IMR-90 (cell line): ENCODE data around the gene SEMA6A. TPM values are rescaled to one million over a fixed set of nuclear protein-coding genes. Genes with fewer than 3 reads are reported as not detected.

ENCODE experiments used
- ATAC-seq: fragments of 200-7000 bp; cut with Tn5 transposase; 2 replicates; pipeline ENCODE4 v1.9.1; 2020; ENCODE audit warnings: low read depth, mild to moderate bottlenecking, moderate library complexity
- BruUV-seq: library from RNA; stranded (reverse); fragments of 400-500 nt; replicated peaks from 2 replicates; lab custom pipeline; 2021; lab: Mats Ljungman, UMichigan
- CTCF ChIA-PET: fragments of 300-600 bp; formaldehyde crosslinking; extraction: SDS; loops from one replicate; lab custom pipeline; 2021; ENCODE audit warnings: antibody characterized with exemption; lab: Yijun Ruan, JAX
- POLR2A ChIA-PET: fragments of 300-600 bp; sonication (Branson Sonifier 250); formaldehyde crosslinking; loops from one replicate; lab custom pipeline; 2022; ENCODE audit warnings: antibody characterized with exemption; ENCODE audit not compliant: unreplicated experiment; lab: Charles Lee
- DNase-seq: peaks from one replicate; pipeline ENCODE4 v3.0.0; 2013
- H2AFZ ChIP-seq: replicated peaks from 2 replicates; pipeline ENCODE3; 2013; ENCODE audit warnings: low read length, mild to moderate bottlenecking; ENCODE audit not compliant: poor library complexity
- H2AK5ac ChIP-seq: 2 replicates; pipeline ENCODE4 v1.6.1; 2013; ENCODE audit warnings: low read depth, low read length, inconsistent platforms
- H2AK9ac ChIP-seq: replicated peaks from 2 replicates; pipeline ENCODE3; 2013; ENCODE audit warnings: mild to moderate bottlenecking, low read depth, low read length, moderate library complexity; ENCODE audit not compliant: poor library complexity
- H2BK120ac ChIP-seq: 2 replicates; pipeline ENCODE4 v1.6.1; 2013; ENCODE audit warnings: low read depth, low read length, inconsistent platforms
- H2BK15ac ChIP-seq: 3 replicates; pipeline ENCODE4 v1.6.1; 2013; ENCODE audit warnings: low read depth, low read length, inconsistent platforms
- H2BK20ac ChIP-seq: 2 replicates; pipeline ENCODE4 v1.6.1; 2013; ENCODE audit warnings: low read depth, mild to moderate bottlenecking, inconsistent platforms, low read length, moderate library complexity
- H2BK5ac ChIP-seq: 2 replicates; pipeline ENCODE4 v1.6.1; 2013; ENCODE audit warnings: mild to moderate bottlenecking, low read depth, low read length, inconsistent platforms; ENCODE audit not compliant: poor library complexity, severe bottlenecking
- H3K14ac ChIP-seq: replicated peaks from 2 replicates; pipeline ENCODE4 v1.6.1; 2013; ENCODE audit warnings: low read depth, low read length, inconsistent platforms
- H3K18ac ChIP-seq: 2 replicates; pipeline ENCODE4 v1.6.1; 2013; ENCODE audit warnings: low read depth, low read length, control low read depth
- H3K23ac ChIP-seq: 2 replicates; pipeline ENCODE4 v1.6.1; 2013; ENCODE audit warnings: low read depth, low read length, inconsistent platforms
- H3K27ac ChIP-seq: 2 replicates; pipeline ENCODE4 v1.5.1; 2013; ENCODE audit warnings: mild to moderate bottlenecking, control low read depth, low read length; ENCODE audit not compliant: insufficient read depth
- H3K27me3 ChIP-seq: 2 replicates; pipeline ENCODE4 v1.6.1; 2013; ENCODE audit warnings: low read length; ENCODE audit not compliant: control insufficient read depth, insufficient read depth
- H3K36me3 ChIP-seq: 2 replicates; pipeline ENCODE4 v1.6.1; 2013; ENCODE audit warnings: low read length, mixed read lengths; ENCODE audit not compliant: control insufficient read depth, insufficient read depth
- H3K4ac ChIP-seq: 2 replicates; pipeline ENCODE4 v1.6.1; 2013; ENCODE audit warnings: low read depth, low read length, inconsistent platforms
- H3K4me1 ChIP-seq: 2 replicates; pipeline ENCODE4 v1.6.1; 2013; ENCODE audit warnings: low read length, mixed read lengths; ENCODE audit not compliant: control insufficient read depth, insufficient read depth
- H3K4me2 ChIP-seq: 2 replicates; pipeline ENCODE4 v1.6.1; 2013; ENCODE audit warnings: low read depth, mild to moderate bottlenecking, control low read depth, low read length, moderate library complexity
- H3K4me3 ChIP-seq: 2 replicates; pipeline ENCODE4 v1.5.1; 2013; ENCODE audit warnings: low read depth, mild to moderate bottlenecking, control low read depth, low read length, moderate library complexity; ENCODE audit not compliant: insufficient read depth
- H3K56ac ChIP-seq: 2 replicates; pipeline ENCODE4 v1.6.1; 2013; ENCODE audit warnings: low read length, inconsistent platforms; ENCODE audit not compliant: insufficient read depth; ENCODE audit errors: extremely low read depth
- H3K79me1 ChIP-seq, 2 experiments: 2 replicates each; pipeline ENCODE4 v1.6.1; 2013; ENCODE audit warnings: low read length in 2 of 2, inconsistent platforms in 1 of 2, low read depth in 1 of 2
- H3K9ac ChIP-seq: 2 replicates; pipeline ENCODE4 v1.6.1; 2013; ENCODE audit warnings: low read depth, low read length, control low read depth
- H3K9me1 ChIP-seq: 2 replicates; pipeline ENCODE4 v1.6.1; 2013; ENCODE audit warnings: low read length, inconsistent platforms; ENCODE audit not compliant: insufficient read depth
- H3K9me3 ChIP-seq: 2 replicates; pipeline ENCODE4 v1.6.1; 2013; ENCODE audit warnings: low read length; ENCODE audit not compliant: control insufficient read depth, insufficient read depth
- H4K20me1 ChIP-seq: 2 replicates; pipeline ENCODE4 v1.6.1; 2013; ENCODE audit warnings: low read length, inconsistent platforms; ENCODE audit not compliant: insufficient read depth
- H4K5ac ChIP-seq: 2 replicates; pipeline ENCODE4 v1.6.1; 2013; ENCODE audit warnings: mild to moderate bottlenecking, low read depth, low read length, control low read depth
- H4K8ac ChIP-seq, 2 experiments: 2 replicates each; pipeline ENCODE4 v1.6.1; 2013; ENCODE audit warnings: low read depth in 2 of 2, low read length in 2 of 2, control low read depth in 1 of 2, inconsistent platforms in 1 of 2
- H4K91ac ChIP-seq: 2 replicates; pipeline ENCODE4 v1.6.1; 2013; ENCODE audit warnings: low read depth, low read length, inconsistent platforms; ENCODE audit not compliant: insufficient read depth
- MAFK ChIP-seq: IDR thresholded peaks from 2 replicates; pipeline ENCODE4 v1.6.1; 2012; ENCODE audit warnings: low read depth, low read length, improper control_type of control experiment
- MAZ ChIP-seq: IDR thresholded peaks from 2 replicates; pipeline ENCODE4 v1.6.1; 2012; ENCODE audit warnings: low read depth, mild to moderate bottlenecking, low read length, improper control_type of control experiment, moderate library complexity, borderline replicate concordance
- MXI1 ChIP-seq: IDR thresholded peaks from 2 replicates; pipeline ENCODE4 v1.6.1; 2012; ENCODE audit warnings: low read depth, mild to moderate bottlenecking, low read length, moderate library complexity, borderline replicate concordance
- NFE2L2 ChIP-seq: fragments of 150-350 bp; IDR thresholded peaks from 2 replicates; pipeline ENCODE4 v1.6.1; 2016; ENCODE audit warnings: low read depth, mild to moderate bottlenecking, low read length
- RCOR1 ChIP-seq: IDR thresholded peaks from 2 replicates; pipeline ENCODE4 v1.6.1; 2012; ENCODE audit warnings: mild to moderate bottlenecking, low read length, improper control_type of control experiment; ENCODE audit not compliant: insufficient replicate concordance
- WGBS, 2 experiments: methylation state at CpG; one replicate each; pipeline versions ENCODE4 v1.1.5 to v1.1.7; 2013; ENCODE audit warnings: missing lambda C conversion rate in 2 of 2; ENCODE audit not compliant: insufficient read length in 1 of 2; ENCODE audit errors: extremely low coverage in 2 of 2; 5-methylcytosine and 5-hydroxymethylcytosine counted together
- dilution Hi-C: fragments of 300-500 bp; cut with HindIII; formaldehyde crosslinking; loops from one replicate; pipeline ENCODE4 v1.14.3; 2018; ENCODE audit warnings: low sequenced_read_pairs; ENCODE audit not compliant: unreplicated experiment
- in situ Hi-C: fragments of 300-500 bp; cut with MboI; formaldehyde crosslinking; loops from 3 replicates; pipeline ENCODE4 v1.14.3; 2019; ENCODE audit warnings: low sequenced_read_pairs, inconsistent platforms, mixed read lengths
- intact Hi-C: fragments of 100-400 bp; cut with micrococcal nuclease; formaldehyde crosslinking; loops from 2 replicates; pipeline ENCODE4 v1.10.0; 2022
- polyA plus RNA-seq, 3 experiments: library from polyadenylated mRNA; depleted of rRNA; stranded (reverse); fragments of >200 nt; gene quantifications; 2 replicates each; pipeline ENCODE4 v1.2.3, GENCODE V29; 2012; ENCODE audit warnings: low replicate concordance in 1 of 3
- total RNA-seq: library from RNA; depleted of rRNA; stranded (reverse); fragments of >200 nt; gene quantifications from 2 replicates; pipeline ENCODE4 v1.2.3, GENCODE V29; 2012

SEMA6A gene
- total and polyA plus RNA-seq, 2 of the 4 experiments (the other 2 are of a cell fraction) = 0.27 to 0.36 TPM

- dilution Hi-C loops (no loop called here), intact Hi-C loops (no loop called here), in situ Hi-C loops (no loop called here)
- Histone ChIP-seq H3K27ac (no peak overlapping the region), H3K4me3 (no peak overlapping the region), H2BK120ac (no peak overlapping the region), H3K14ac (no peak overlapping the region), H2AK9ac (no peak overlapping the region), H4K91ac (no peak overlapping the region), H3K9ac (no peak overlapping the region), H3K36me3 (no peaks in the 10 kb centered on the region), H2AFZ (no peak overlapping the region), H3K4me1 (no peaks in the 10 kb centered on the region), H3K4me2 (no peak overlapping the region), H3K23ac (no peak overlapping the region), H3K9me3 (no peaks in the 10 kb centered on the region), H4K8ac (no peak overlapping the region), H3K4ac (no peak overlapping the region), H4K5ac (no peak overlapping the region), H2AK5ac (no peak overlapping the region), H2BK15ac (no peak overlapping the region), H3K27me3 (no peaks in the 10 kb centered on the region), H2BK5ac (no peak overlapping the region), H3K79me1 (no peaks in the 10 kb centered on the region), H3K56ac (no peak overlapping the region), H3K18ac (no peak overlapping the region), H4K20me1 (no peaks in the 10 kb centered on the region), H3K9me1 (no peaks in the 10 kb centered on the region), H2BK20ac (no peak overlapping the region)
- no TSS peak for BruUV-seq
- TF ChIP-seq MAZ (no peak), NFE2L2 (no peak), MXI1 (no peak), MAFK (no peak), RCOR1 (no peak)
- WGBS, 2 experiments = no CpG with 5 or more reads among the region's 1 CpG
- no peak for ATAC-seq
- POLR2A ChIA-PET = no interaction called here
- DNase-seq = no peak
- CTCF ChIA-PET = no interaction called here
These were observed 155.4 kb downstream of the SEMA6A start for GRCh38 chr5:116419258-116419657.
